ENCODE data around the gene TBPL2.

TBPL2 gene

GRCh38 chr14:55440385-55440784 is at the start of gene TBPL2:
TBPL2 (minus strand) TSS chr14:55440616; CDS start chr14:55440449, 167 bp downstream.
- no peak; the same call in 2 of the 3 replicates for ATAC-seq
- no peak for TF ChIP-seq TOX (CRISPR knock-in tag; IDR thresholded peaks at IDR 0.05; ENCODE audit: borderline replicate concordance)
- TF ChIP-seq, protein P1, sequence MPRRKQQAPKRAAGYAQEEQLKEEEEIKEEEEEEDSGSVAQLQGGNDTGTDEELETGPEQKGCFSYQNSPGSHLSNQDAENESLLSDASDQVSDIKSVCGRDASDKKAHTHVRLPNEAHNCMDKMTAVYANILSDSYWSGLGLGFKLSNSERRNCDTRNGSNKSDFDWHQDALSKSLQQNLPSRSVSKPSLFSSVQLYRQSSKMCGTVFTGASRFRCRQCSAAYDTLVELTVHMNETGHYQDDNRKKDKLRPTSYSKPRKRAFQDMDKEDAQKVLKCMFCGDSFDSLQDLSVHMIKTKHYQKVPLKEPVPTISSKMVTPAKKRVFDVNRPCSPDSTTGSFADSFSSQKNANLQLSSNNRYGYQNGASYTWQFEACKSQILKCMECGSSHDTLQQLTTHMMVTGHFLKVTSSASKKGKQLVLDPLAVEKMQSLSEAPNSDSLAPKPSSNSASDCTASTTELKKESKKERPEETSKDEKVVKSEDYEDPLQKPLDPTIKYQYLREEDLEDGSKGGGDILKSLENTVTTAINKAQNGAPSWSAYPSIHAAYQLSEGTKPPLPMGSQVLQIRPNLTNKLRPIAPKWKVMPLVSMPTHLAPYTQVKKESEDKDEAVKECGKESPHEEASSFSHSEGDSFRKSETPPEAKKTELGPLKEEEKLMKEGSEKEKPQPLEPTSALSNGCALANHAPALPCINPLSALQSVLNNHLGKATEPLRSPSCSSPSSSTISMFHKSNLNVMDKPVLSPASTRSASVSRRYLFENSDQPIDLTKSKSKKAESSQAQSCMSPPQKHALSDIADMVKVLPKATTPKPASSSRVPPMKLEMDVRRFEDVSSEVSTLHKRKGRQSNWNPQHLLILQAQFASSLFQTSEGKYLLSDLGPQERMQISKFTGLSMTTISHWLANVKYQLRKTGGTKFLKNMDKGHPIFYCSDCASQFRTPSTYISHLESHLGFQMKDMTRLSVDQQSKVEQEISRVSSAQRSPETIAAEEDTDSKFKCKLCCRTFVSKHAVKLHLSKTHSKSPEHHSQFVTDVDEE (CRISPR knock-in tag; IDR thresholded peaks at IDR 0.05) = no peak
- no peak for TF ChIP-seq ZNF70 (CRISPR knock-in tag; IDR thresholded peaks at IDR 0.05)
- no peak for TF ChIP-seq CREB5 (CRISPR knock-in tag; IDR thresholded peaks at IDR 0.05; ENCODE audit: low read depth)
- no peak for TF ChIP-seq CSRNP3 (CRISPR knock-in tag; IDR thresholded peaks at IDR 0.05)
- no peak for TF ChIP-seq ZFP3 (CRISPR knock-in tag; IDR thresholded peaks at IDR 0.05)
- no peak for TF ChIP-seq ZNF565 (CRISPR knock-in tag; conservative IDR thresholded peaks at IDR 0.05; ENCODE audit: low read depth)
- TF ChIP-seq ESRRG (CRISPR knock-in tag; IDR thresholded peaks at IDR 0.05) = no peak
- no peak for TF ChIP-seq RARB (CRISPR knock-in tag; IDR thresholded peaks at IDR 0.05)
- TF ChIP-seq TCF4 (CRISPR knock-in tag; IDR thresholded peaks at IDR 0.05; ENCODE audit: borderline replicate concordance) = no peak
- TF ChIP-seq PATZ1 (CRISPR knock-in tag; IDR thresholded peaks at IDR 0.05; ENCODE audit: borderline replicate concordance) = no peak
- TF ChIP-seq CSDC2 (CRISPR knock-in tag; IDR thresholded peaks at IDR 0.05) = no peak
- TF ChIP-seq OSR1 (CRISPR knock-in tag; IDR thresholded peaks at IDR 0.05) = no peak
- TF ChIP-seq ARNTL (CRISPR knock-in tag; IDR thresholded peaks at IDR 0.05; ENCODE audit: borderline replicate concordance, low read depth) = no peak
- no peak for TF ChIP-seq SNAI2 (CRISPR knock-in tag; IDR thresholded peaks at IDR 0.05)
- no peak for TF ChIP-seq ZC3H10 (CRISPR knock-in tag; IDR thresholded peaks at IDR 0.05)
- TF ChIP-seq ZFP30 (CRISPR knock-in tag; IDR thresholded peaks at IDR 0.05) = no peak
- TF ChIP-seq, protein P2, sequence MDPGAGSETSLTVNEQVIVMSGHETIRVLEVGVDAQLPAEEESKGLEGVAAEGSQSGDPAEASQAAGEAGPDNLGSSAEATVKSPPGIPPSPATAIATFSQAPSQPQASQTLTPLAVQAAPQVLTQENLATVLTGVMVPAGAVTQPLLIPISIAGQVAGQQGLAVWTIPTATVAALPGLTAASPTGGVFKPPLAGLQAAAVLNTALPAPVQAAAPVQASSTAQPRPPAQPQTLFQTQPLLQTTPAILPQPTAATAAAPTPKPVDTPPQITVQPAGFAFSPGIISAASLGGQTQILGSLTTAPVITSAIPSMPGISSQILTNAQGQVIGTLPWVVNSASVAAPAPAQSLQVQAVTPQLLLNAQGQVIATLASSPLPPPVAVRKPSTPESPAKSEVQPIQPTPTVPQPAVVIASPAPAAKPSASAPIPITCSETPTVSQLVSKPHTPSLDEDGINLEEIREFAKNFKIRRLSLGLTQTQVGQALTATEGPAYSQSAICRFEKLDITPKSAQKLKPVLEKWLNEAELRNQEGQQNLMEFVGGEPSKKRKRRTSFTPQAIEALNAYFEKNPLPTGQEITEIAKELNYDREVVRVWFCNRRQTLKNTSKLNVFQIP (CRISPR knock-in tag; IDR thresholded peaks at IDR 0.05; ENCODE audit: borderline replicate concordance, low read depth) = no peak

DNA sequence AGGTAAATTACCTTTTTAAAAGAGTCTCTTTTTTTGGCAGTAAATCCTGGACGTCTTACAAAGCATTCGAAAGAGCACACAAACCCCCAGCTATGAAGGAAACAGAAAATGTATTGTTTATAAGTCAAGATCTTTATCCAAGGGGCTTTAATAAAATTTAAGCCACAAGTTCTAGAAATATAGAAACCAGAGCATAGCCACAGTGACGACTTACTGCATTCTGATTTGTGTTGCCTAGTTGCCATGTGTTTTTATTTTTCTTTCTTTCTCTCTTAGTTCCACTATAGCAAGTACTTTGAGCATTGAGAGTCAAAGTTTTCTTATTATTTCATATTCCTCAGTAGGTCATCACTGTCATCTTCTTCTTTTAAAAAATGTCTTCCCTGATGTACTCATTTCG is 47.8 kb upstream of the TBPL2 start:
- peak; percentile 70; the same call in 2 of the 3 replicates for ATAC-seq
- TF ChIP-seq GLIS3 (CRISPR knock-in tag; IDR thresholded peaks at IDR 0.05) = no peak
- no peak for TF ChIP-seq ISL1 (CRISPR knock-in tag; IDR thresholded peaks at IDR 0.05)
- TF ChIP-seq SNAI2 (CRISPR knock-in tag; IDR thresholded peaks at IDR 0.05) = no peak
- no peak for TF ChIP-seq TCF4 (CRISPR knock-in tag; IDR thresholded peaks at IDR 0.05; ENCODE audit: borderline replicate concordance)
- TF ChIP-seq, protein P1 (CRISPR knock-in tag; IDR thresholded peaks at IDR 0.05) = no peak
- TF ChIP-seq ZFP3 (CRISPR knock-in tag; IDR thresholded peaks at IDR 0.05) = no peak
- no peak for TF ChIP-seq CREB5 (CRISPR knock-in tag; IDR thresholded peaks at IDR 0.05; ENCODE audit: low read depth)
- TF ChIP-seq PATZ1 (CRISPR knock-in tag; IDR thresholded peaks at IDR 0.05; ENCODE audit: borderline replicate concordance) = no peak
- no peak for TF ChIP-seq RARB (CRISPR knock-in tag; IDR thresholded peaks at IDR 0.05)
- no peak for TF ChIP-seq OSR1 (CRISPR knock-in tag; IDR thresholded peaks at IDR 0.05)
- no peak for TF ChIP-seq ZNF70 (CRISPR knock-in tag; IDR thresholded peaks at IDR 0.05)
- TF ChIP-seq ZC3H10 (CRISPR knock-in tag; IDR thresholded peaks at IDR 0.05) = no peak
- no peak for TF ChIP-seq CSRNP3 (CRISPR knock-in tag; IDR thresholded peaks at IDR 0.05)
- no peak for TF ChIP-seq ZNF565 (CRISPR knock-in tag; conservative IDR thresholded peaks at IDR 0.05; ENCODE audit: low read depth)
- TF ChIP-seq ZFP30 (CRISPR knock-in tag; IDR thresholded peaks at IDR 0.05) = no peak
- TF ChIP-seq BACH2 (CRISPR knock-in tag; IDR thresholded peaks at IDR 0.05; ENCODE audit: borderline replicate concordance) = no peak

Data from SK-N-SH treated with all-trans-retinoic acid at 6 μM for 48 hours (cell line).